Calu3 (cell line): ENCODE results near the gene TMTC2. TPM values are rescaled to one million over a fixed set of nuclear protein-coding genes. Genes with fewer than 3 reads are reported as not detected.

Source experiments
- BruUV-seq: library from RNA; stranded (reverse); fragments of 400-500 nt; replicated peaks from 2 replicates; lab custom pipeline; 2021; lab: Mats Ljungman, UMichigan
- CTCF ChIA-PET: fragments of 300-600 bp; sonication (Branson Sonifier 250); formaldehyde crosslinking; loops from one replicate; lab custom pipeline; 2022; ENCODE audit warnings: antibody characterized with exemption; lab: Charles Lee
- DNase-seq: peaks from one replicate; pipeline ENCODE4 v3.0.0; 2022
- H3K27ac Mint-ChIP-seq: one replicate; pipeline ENCODE4 v1.8.0; 2022; ENCODE audit warnings: mixed read lengths; ENCODE audit not compliant: unreplicated experiment
- H3K27me3 Mint-ChIP-seq: one replicate; pipeline ENCODE4 v1.8.0; 2022; ENCODE audit warnings: mixed read lengths; ENCODE audit not compliant: unreplicated experiment
- H3K36me3 Mint-ChIP-seq: one replicate; pipeline ENCODE4 v1.8.0; 2022; ENCODE audit warnings: mild to moderate bottlenecking, moderate library complexity, mixed read lengths; ENCODE audit not compliant: insufficient read depth, unreplicated experiment
- H3K4me1 Mint-ChIP-seq: one replicate; pipeline ENCODE4 v1.8.0; 2022; ENCODE audit warnings: mild to moderate bottlenecking, low read depth, mixed read lengths; ENCODE audit not compliant: unreplicated experiment
- H3K4me3 Mint-ChIP-seq: one replicate; pipeline ENCODE4 v1.8.0; 2022; ENCODE audit warnings: mild to moderate bottlenecking, low read depth, moderate library complexity, mixed read lengths; ENCODE audit not compliant: unreplicated experiment
- H3K9me3 Mint-ChIP-seq: one replicate; pipeline ENCODE4 v1.8.0; 2022; ENCODE audit warnings: low read depth, mixed read lengths; ENCODE audit not compliant: unreplicated experiment
- intact Hi-C: fragments of 100-400 bp; cut with micrococcal nuclease; formaldehyde crosslinking; loops from one replicate; pipeline ENCODE4 v1.10.0; 2022; ENCODE audit not compliant: unreplicated experiment
- total RNA-seq: library from RNA; stranded (reverse); gene quantifications from 2 replicates; pipeline ENCODE4 v1.2.3, GENCODE V29; 2022
- TF ChIP-seq, protein P1 (sequence below): fragments of 200-600 bp; IDR thresholded peaks from one replicate; pipeline ENCODE4 v1.8.0; 2022; ENCODE audit warnings: antibody characterized with exemption; ENCODE audit not compliant: unreplicated experiment

Gene TMTC2
- total RNA-seq, 1 experiment from 2014 or later, result 31.2 TPM

DNA sequence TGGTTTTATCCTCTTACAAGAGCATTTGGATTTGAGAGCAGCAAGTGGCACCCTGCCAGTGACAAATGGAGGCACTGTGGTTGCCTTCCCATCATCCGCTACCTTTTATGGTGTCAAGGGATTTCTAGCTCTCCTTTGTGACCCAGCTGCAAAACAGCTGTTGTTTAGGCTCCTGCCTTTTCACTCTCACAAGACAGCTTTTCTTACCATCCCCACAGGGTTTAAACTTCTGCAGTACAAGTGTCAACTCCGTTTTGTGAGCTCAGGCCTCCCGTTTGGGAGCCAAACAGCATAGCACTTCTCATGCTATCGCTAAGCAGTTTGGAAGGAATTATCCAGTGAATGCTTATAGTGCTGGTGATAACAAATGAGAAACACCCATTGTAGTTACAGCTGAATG lies 331.4 kb downstream of the TMTC2 start:
- no peak for DNase-seq
- no TSS peak for BruUV-seq
- CTCF ChIA-PET, result interaction anchor here (0.6 to 0.7 kb wide), 2 partner anchors 62 to 759 kb away, joined by 3 read pairs; no protein-coding TSS in a partner anchor
- no peak overlapping the region for H3K4me3 Mint-ChIP-seq
- TF ChIP-seq, protein P1, sequence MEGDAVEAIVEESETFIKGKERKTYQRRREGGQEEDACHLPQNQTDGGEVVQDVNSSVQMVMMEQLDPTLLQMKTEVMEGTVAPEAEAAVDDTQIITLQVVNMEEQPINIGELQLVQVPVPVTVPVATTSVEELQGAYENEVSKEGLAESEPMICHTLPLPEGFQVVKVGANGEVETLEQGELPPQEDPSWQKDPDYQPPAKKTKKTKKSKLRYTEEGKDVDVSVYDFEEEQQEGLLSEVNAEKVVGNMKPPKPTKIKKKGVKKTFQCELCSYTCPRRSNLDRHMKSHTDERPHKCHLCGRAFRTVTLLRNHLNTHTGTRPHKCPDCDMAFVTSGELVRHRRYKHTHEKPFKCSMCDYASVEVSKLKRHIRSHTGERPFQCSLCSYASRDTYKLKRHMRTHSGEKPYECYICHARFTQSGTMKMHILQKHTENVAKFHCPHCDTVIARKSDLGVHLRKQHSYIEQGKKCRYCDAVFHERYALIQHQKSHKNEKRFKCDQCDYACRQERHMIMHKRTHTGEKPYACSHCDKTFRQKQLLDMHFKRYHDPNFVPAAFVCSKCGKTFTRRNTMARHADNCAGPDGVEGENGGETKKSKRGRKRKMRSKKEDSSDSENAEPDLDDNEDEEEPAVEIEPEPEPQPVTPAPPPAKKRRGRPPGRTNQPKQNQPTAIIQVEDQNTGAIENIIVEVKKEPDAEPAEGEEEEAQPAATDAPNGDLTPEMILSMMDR, result no peak
- intact Hi-C loops, result loop anchor here (10.0 kb wide), 1 partner anchor 367 kb away; no protein-coding TSS in a partner anchor
- H3K4me1 Mint-ChIP-seq, result peaks cover 15% of the 10 kb centered on the region
- H3K36me3 Mint-ChIP-seq, result no peaks in the 10 kb centered on the region
- H3K27me3 Mint-ChIP-seq, result no peaks in the 10 kb centered on the region
- H3K27ac Mint-ChIP-seq, result no peak overlapping the region
- no peaks in the 10 kb centered on the region for H3K9me3 Mint-ChIP-seq

DNA sequence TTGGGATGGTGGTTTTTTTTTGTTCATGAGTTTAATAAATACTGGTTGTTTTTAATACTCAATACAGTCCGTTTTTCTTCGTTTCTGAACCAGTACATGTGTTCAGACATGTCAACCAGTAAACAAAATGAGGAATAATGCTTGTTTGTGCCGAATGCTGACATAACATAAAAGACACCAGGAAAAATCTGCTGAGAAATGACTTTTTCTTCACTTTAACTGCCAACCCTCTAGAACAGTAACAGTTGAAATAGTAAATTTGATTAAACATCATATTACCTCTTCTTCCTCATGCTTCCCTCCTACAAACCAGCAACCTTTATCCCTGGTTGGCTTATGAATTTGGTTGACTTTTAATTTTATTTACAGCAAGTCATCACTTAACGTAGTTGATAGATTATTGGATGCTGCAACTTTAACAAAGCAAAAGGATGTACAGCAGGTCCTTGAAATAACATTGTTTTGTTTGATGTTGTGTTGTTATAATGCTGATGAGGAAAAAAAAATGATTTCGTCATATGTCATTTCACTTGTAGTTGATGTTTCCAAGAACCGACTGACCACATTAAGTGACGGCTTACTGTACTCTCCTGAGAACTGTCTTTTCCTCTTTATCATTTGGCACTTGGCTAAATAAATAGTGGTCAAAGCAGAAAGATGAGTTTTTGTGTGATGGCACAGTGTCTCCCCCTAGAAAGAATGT lies 340.5 kb downstream of the TMTC2 start:
- intact Hi-C loops, result no loop called here
- Mint-ChIP-seq H3K27ac (no peak overlapping the region), H3K4me1 (no peaks in the 10 kb centered on the region), H3K27me3 (no peaks in the 10 kb centered on the region), H3K36me3 (no peaks in the 10 kb centered on the region), H3K9me3 (no peaks in the 10 kb centered on the region), H3K4me3 (no peak overlapping the region)
- CTCF ChIA-PET, result no interaction called here
- DNase-seq, result no peak
- BruUV-seq, result no TSS peak
- TF ChIP-seq, protein P1, result no peak

DNA sequence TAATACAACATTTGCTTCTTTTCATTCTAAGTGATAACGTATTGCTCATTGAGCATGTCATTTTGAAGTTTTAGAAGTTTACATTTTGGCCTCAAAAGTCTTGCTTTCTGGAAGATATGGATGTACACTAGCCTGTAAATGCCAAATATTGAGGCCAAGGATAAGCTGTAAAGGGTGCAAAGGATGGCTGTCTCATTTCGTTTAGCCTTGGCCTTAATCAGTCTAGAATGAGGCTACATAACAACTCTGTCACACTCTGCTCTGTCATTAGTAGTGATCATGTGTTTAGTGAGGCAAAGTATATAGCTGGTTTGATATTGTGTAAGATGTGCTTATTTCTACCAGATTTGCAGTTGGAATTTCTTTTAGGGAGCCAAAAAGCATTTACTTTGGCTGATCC lies 344.5 kb downstream of the TMTC2 start:
- Mint-ChIP-seq H3K4me1 (no peaks in the 10 kb centered on the region), H3K9me3 (no peaks in the 10 kb centered on the region)
- CTCF ChIA-PET, result no interaction called here

GRCh38 chr12:83036847-83037246 lies 350.1 kb downstream of the TMTC2 start:
- CTCF ChIA-PET, result no interaction called here
- H3K4me3 Mint-ChIP-seq, result no peak overlapping the region
- no peaks in the 10 kb centered on the region for H3K9me3 Mint-ChIP-seq
- no peaks in the 10 kb centered on the region for H3K4me1 Mint-ChIP-seq
- DNase-seq, result no peak
- no TSS peak for BruUV-seq
- intact Hi-C loops, result no loop called here
- no peaks in the 10 kb centered on the region for H3K27me3 Mint-ChIP-seq
- no peaks in the 10 kb centered on the region for H3K36me3 Mint-ChIP-seq
- H3K27ac Mint-ChIP-seq, result no peak overlapping the region
- TF ChIP-seq, protein P1, result no peak

More for the DNA sequence above, 344.5 kb downstream of the TMTC2 start:
- no peak overlapping the region for H3K4me3 Mint-ChIP-seq
- intact Hi-C loops, result no loop called here
- no TSS peak for BruUV-seq
- H3K27me3 Mint-ChIP-seq, result no peaks in the 10 kb centered on the region
- no peak for DNase-seq
- H3K36me3 Mint-ChIP-seq, result no peaks in the 10 kb centered on the region
- no peak overlapping the region for H3K27ac Mint-ChIP-seq
- TF ChIP-seq, protein P1, result no peak
